ENCODE data around the gene DCDC2C. TPM values are rescaled to one million over a fixed set of nuclear protein-coding genes. Genes with fewer than 3 reads are reported as not detected.

Gene DCDC2C
- total and polyA plus RNA-seq, 9 of the 15 experiments (the other 6 are each of a cell fraction or from before 2014, with no cell fraction given), result not detected

GRCh38 chr2:3749201-3749600 lies 45.8 kb downstream of the DCDC2C start:
- POLR2A ChIA-PET, result no interaction called here
- Histone ChIP-seq H3K9me1 (ENCODE audit: control insufficient read depth, insufficient read depth, low read length) (no peaks in the 10 kb centered on the region), H4K20me1 (replicated peaks; ENCODE audit: control insufficient read depth, insufficient read depth, low read length) (no peaks in the 10 kb centered on the region), H3K9me3 (replicated peaks; ENCODE audit: control insufficient read depth, insufficient read depth, low read depth, low read length) (no peaks in the 10 kb centered on the region; the same call in 1 of the 2 replicates), H3K9ac (ENCODE audit: insufficient read depth in 1 of 2, low read depth in 2 of 2, low read length in 2 of 2) (no peak overlapping the region), H3K79me2 (ENCODE audit: control insufficient read depth, insufficient read depth, low read length) (no peaks in the 10 kb centered on the region), H3K4me3 (no peak overlapping the region), H2AFZ (ENCODE audit: low read depth, low read length) (no peak overlapping the region), H3K4me2 (ENCODE audit: insufficient read depth, low read length) (no peak overlapping the region), H3K36me3 (ENCODE audit: control insufficient read depth, insufficient read depth, low read length) (no peaks in the 10 kb centered on the region), H3K4me1 (replicated peaks in 1 of 2; ENCODE audit: control insufficient read depth in 2 of 2, insufficient read depth in 2 of 2, low read length in 2 of 2) (no peaks in the 10 kb centered on the region), H3K27me3 (ENCODE audit: control insufficient read depth in 2 of 2, insufficient read depth in 2 of 2, low read length in 2 of 2) (peaks cover 22 to 46% of the 10 kb centered on the region in 2 experiments), H3K27ac (ENCODE audit: extremely low read depth, low read depth, low read length) (no peak overlapping the region)
- ATAC-seq (no peak), FAIRE-seq (no peak), DNase-seq (ENCODE audit: extremely low read depth in 1 of 4, low spot score in 3 of 4) (no peak)
- intact Hi-C loops (cut with micrococcal nuclease) (no loop called here), in situ Hi-C loops (cut with MboI) (no loop called here)
- WGBS (ENCODE audit: insufficient coverage, low coverage, missing lambda C conversion rate), result 0% methylated on average over 7 of the region's 7 CpGs
- CTCF ChIA-PET (ENCODE audit: low intra/inter-chr PET ratio), result no interaction called here
- no peak for TF ChIP-seq SREBF1 (IDR thresholded peaks at IDR 0.05; ENCODE audit: borderline replicate concordance, low read depth, low read length)
- TF ChIP-seq, protein P1, sequence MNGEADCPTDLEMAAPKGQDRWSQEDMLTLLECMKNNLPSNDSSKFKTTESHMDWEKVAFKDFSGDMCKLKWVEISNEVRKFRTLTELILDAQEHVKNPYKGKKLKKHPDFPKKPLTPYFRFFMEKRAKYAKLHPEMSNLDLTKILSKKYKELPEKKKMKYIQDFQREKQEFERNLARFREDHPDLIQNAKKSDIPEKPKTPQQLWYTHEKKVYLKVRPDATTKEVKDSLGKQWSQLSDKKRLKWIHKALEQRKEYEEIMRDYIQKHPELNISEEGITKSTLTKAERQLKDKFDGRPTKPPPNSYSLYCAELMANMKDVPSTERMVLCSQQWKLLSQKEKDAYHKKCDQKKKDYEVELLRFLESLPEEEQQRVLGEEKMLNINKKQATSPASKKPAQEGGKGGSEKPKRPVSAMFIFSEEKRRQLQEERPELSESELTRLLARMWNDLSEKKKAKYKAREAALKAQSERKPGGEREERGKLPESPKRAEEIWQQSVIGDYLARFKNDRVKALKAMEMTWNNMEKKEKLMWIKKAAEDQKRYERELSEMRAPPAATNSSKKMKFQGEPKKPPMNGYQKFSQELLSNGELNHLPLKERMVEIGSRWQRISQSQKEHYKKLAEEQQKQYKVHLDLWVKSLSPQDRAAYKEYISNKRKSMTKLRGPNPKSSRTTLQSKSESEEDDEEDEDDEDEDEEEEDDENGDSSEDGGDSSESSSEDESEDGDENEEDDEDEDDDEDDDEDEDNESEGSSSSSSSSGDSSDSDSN (IDR thresholded peaks at IDR 0.05; ENCODE audit: borderline replicate concordance in 1 of 2, low read depth in 2 of 2, low read length in 2 of 2), result no peak
- TF ChIP-seq FOSL1 (tag; conservative IDR thresholded peaks at IDR 0.05), result no peak
- TF ChIP-seq KDM5B (IDR thresholded peaks at IDR 0.05; ENCODE audit: insufficient replicate concordance, low read depth, low read length), result no peak
- no peak for TF ChIP-seq ZSCAN29 (IDR thresholded peaks at IDR 0.05)
- no peak for TF ChIP-seq KLF6 (CRISPR knock-in tag; IDR thresholded peaks at IDR 0.05; ENCODE audit: borderline replicate concordance)
- TF ChIP-seq HDGF (IDR thresholded peaks at IDR 0.05), result no peak
- TF ChIP-seq NCOA6 (IDR thresholded peaks at IDR 0.05), result no peak
- TF ChIP-seq ZNF695 (CRISPR knock-in tag; IDR thresholded peaks at IDR 0.05), result no peak
- no peak for TF ChIP-seq ZNF384 (IDR thresholded peaks at IDR 0.05; ENCODE audit: low read depth, low read length)
- TF ChIP-seq GATAD2B (IDR thresholded peaks at IDR 0.05; ENCODE audit: borderline replicate concordance), result no peak
- no TSS peak for BruUV-seq (replicated peaks)
